Glomerular visceral epithelial cell (primary cell): Measurements from ENCODE around the gene RCSD1.
"Not testable (repeated sequence)": the region's sequence is repeated elsewhere in the genome, so short reads cannot be mapped to it uniquely, and the experiment has no call there.

Experiments
- DNase-seq: peaks from one replicate; pipeline ENCODE4 v3.0.0-alpha.2; 2016; ENCODE audit errors: extremely low spot score

Gene RCSD1

DNA sequence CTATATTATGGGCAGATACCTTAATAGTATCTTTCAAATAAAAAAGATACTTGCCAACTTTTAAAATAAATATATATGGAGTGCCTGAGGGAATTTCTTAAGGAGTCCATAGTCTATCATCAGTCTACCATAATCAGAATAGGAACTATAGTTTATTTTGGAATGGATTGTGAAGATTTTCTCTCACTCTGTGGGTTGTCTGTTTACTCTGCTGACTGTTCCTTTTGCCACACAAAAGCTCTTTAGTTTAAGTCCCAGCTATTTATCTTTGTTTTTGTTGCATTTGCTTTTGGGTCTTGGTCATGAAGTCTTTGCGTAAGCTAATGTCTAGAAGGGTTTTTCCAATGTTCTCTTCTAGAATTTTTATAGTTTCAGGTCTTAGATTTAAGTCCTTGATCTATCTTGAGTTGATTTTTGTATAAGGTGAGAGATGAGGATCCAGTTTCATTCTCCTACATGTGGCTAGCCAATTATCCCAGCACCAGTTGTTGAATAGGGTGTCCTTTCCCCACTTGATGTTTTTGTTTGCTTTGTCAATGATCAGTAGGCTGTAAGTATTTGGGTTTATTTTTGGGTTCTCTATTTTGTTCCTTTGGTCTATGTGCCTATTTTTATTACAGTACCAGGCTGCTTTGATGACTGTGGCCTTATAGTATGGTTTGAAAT, 112.5 kb downstream of the RCSD1 start:
- DNase-seq, result not testable (repeated sequence)

DNA sequence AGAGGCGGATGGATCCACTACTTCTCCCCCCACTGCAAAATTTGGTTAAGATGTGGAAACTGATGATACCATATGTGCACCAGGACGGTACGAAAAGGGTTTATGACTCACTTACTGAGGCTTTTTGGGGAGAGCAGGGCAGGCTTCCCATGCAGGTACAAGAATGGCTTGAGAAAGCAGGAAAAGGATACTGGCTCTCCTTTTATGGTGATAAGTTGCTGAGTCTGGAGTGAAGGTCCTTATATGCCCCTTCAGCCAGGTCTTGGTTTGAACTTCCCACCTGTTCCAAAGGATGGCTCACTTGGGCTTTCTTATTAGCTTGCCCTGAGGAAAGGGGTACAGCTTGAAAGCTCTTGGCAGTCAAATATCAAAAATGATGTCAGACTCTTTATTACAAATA, 114.9 kb downstream of the RCSD1 start:
- DNase-seq, result no peak

DNA sequence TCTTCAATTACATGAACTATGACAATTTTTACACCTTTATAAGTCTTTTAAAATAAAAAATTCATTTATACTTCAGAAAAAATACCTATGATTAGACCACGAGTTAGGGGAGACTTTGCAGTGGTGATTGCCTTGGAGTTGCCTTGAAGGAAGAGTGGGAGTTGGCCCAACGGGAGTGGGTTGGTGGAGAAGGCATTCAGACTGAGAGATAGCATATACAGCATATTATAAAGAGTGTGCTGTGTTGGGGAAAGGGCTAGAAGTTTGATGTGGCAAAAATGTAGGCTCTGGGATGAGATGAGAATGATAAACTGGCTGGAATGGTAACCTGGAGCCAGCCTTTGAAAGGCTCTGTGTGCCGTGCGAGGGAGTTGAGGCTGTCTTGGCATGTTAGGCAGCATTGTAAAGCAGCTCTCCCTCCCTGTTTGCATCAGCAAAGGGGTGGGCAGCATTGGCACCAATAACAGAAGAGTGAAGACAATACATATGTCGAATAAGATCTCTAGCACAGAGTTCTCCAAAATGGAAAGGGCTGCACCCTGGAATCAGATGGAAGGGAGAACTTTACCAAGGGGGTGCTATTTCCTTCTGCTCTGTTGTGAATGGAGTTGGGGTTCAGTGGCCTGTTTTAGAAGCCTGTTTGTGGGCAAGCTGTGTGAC, 116.1 kb downstream of the RCSD1 start:
- DNase-seq, result no peak

DNA sequence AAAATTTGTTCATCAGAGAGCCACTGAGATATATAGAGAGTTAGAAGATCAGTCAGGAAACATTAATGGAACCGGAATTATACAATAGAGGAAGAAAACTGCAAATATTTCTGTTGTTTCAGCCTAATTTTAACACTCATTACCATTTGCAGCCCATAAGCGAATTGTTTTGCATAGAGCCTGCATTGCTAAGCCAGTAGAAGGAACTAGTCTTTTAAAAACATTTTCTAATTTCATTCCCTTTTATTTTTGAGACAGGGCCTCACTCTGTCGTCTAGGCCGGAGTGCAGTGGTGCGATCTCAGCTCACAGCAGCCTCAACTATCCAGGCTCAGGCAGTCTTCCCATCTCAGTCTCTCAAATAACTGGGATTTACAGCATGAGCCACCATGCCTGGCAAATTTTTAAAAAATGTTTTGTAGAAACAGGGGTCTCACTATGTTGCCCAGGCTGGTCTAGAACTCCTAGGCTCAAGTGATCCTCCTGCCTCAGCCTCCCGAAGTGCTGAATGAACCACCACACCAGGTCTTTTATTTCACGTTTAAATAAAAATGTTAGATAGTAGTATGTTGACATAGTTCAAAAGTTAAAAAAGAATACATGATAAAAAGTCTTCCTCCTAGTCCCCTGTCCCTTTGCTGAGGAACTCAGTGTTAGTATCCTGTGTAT, 117.1 kb downstream of the RCSD1 start:
- no peak for DNase-seq

DNA sequence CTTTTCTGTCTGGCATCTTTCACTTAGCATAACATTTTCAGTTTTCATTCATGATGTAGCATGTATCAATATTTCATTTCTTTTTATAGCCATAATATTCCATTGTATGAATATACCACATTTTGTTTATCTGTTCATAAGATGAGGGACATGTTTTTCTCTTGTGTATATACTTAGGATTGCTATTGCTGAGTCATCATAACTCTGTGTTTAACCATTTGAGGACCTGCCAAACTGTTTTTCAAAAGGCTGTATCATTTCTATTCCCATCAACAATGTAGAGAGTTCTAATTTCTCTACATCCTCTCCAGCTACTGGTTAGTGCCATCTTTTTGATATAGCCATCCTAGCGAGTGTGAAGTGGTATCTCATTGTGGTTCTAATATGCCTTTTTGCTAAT, 118.0 kb downstream of the RCSD1 start:
- no peak for DNase-seq

DNA sequence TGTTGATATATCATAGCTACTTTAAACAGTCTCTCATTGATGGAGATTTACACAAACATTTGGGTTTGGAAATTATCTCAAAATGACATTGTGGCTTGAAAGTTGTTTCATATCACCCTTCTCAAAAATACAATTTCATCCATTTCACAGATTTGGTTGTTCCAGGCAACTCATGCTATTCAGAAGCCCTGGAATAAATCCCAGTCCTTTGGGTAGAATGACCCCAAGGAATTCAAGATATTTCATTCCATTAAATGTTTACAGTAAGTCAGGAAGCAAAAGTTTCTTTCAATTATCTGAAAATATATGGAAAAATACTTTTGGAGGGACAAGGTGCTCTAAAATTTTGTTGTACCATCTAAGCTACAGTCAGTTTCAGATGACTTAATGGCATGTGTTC, 118.9 kb downstream of the RCSD1 start:
- DNase-seq, result no peak

DNA sequence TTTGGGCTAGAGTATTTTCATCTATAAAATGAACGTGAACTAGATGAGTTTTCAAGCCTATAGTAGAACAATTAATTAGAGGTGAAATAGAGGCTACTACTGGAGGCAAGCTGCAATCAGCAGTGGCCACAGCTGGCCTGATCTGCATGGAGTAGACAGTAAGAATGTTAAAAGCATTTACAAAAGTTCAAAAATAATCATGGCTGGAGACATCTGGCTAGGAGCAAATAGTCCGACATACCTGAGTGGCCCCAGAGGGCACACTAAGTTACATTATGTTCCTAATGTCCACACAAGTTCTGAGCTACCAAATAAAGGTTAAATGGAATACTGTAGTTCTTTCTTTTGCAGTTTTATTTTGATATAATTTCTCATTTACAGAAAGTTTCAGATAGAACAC, 119.7 kb downstream of the RCSD1 start:
- DNase-seq, result no peak

DNA sequence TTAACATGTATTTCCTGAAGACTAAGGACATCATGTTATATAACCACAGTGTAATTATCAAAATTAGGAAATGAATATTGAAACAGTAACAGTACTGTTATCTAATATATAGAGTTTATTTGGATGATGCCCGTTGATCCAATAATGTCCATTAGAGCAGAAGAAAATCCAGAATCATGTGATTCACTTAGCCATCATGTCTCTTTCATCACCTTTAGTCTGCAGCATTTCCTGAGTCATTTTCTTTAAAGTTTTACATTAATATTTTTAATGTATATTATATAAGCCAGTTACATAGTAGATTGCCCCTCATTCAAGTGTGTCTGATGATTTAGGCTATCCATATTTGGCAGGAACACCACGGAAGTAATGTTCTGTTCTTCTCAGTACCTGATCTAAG, 120.6 kb downstream of the RCSD1 start:
- DNase-seq, result no peak

DNA sequence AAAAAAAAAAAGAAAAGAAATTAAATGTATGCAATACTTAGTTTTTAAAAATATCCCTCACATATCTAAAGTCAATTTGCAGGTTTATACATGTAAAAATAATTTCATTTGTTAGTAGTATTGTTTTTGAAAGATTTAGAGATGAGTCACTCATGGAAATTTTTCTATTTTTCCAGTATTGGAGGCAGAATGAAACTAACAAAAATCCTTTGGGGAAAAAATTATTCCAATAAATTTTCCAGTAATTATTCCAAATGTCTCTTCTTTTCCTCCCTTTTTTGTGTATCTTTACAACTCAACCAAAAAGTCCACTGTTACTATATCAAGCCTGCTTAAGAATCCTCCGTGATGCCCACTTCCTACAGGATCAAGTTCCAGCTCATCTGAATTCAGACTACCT, 121.6 kb downstream of the RCSD1 start:
- no peak for DNase-seq

DNA sequence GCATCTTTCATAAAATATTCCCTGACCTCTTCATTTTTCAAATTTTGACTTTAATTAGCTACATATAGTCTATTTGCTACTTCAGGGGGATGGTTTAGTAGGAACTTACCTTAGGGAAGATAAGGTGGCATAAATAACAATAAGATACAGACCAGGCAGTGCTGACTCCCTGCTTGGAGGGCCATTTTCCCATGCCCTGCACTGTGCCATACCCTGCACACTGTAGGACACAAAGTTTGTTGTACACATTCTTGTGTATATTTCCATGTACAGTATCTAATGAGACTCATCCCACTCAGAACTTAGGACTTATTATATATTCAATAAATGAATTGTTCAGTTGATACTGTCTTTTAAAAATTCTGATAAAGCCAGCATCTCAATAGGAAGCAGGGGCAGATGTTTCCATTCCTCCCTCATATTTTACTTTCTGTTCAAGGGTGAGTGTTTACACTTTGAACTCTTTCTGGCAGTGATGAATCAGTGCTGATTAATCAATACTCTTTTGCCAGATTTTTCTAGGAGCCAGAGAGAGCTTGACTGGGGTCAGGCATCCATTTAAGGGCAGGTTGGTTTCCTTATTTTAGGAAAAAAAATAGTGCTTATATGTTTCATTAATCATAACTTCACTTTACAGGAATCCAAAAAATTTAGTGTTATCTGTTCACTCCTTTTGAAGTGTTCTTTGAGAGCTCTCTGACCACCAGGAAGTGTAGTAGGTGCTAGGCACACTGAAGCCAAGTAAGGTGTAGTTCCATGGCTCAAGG, 122.4 kb downstream of the RCSD1 start:
- no peak for DNase-seq

DNA sequence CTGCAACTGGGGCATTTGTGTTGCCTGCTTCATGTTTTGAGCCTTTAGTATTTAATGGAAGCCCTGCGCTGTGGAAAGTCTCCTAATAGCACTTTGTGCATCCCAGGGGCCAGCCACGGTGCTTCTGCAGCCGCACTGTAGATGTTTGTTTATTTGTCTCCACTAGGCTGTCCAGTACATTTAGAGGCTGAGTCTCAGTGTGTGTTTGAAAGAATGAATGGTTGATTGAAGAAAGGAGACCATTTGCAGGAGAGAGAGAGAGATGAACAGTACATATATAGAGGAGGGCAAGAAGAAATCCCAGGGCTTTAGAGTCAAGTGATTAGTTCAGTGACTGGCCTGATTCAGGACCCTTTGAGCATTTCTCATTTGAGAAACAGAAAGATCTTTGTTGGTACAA, 125.6 kb downstream of the RCSD1 start:
- DNase-seq, result no peak
